NB4 (cell line): ENCODE measurements around the gene BICDL2.
A peak's percentile ranks its signal among the peaks of the same experiment; 100 is the strongest.

Experiments
- DNase-seq: peaks from one replicate; pipeline ENCODE4 v3.0.0; 2010; ENCODE audit warnings: low read depth
- H3K4me3 ChIP-seq: one replicate; pipeline ENCODE4 v1.5.1; 2011; ENCODE audit warnings: mild to moderate bottlenecking, low read depth, low read length, moderate library complexity
- CTCF ChIP-seq: IDR thresholded peaks from one replicate; pipeline ENCODE4 v1.5.1; 2012; ENCODE audit warnings: low read depth, low read length
- MAX ChIP-seq: IDR thresholded peaks from 2 replicates; pipeline ENCODE4 v1.6.1; 2011; ENCODE audit warnings: low read depth, low read length
- MYC ChIP-seq: IDR thresholded peaks from 2 replicates; pipeline ENCODE4 v1.6.1; 2011; ENCODE audit warnings: low read depth, low read length
- POLR2A ChIP-seq: IDR thresholded peaks from 2 replicates; pipeline ENCODE4 v1.6.1; 2011; ENCODE audit warnings: mild to moderate bottlenecking; ENCODE audit not compliant: insufficient read length; ENCODE audit errors: extremely low read depth

The BICDL2 gene

GRCh38 chr16:3023415-3023668 is 13.4 kb downstream of the BICDL2 start:
- peak overlapping the region; percentile 71 for H3K4me3 ChIP-seq
- TF ChIP-seq MYC (no peak), POLR2A (no peak), CTCF (no peak), MAX (no peak)
- no peak for DNase-seq

GRCh38 chr16:3022684-3023414 is 13.9 kb downstream of the BICDL2 start:
- H3K4me3 ChIP-seq: peak overlapping the region; percentile 71
- DNase-seq: peak; percentile 69
- TF ChIP-seq MYC (no peak), MAX (no peak), POLR2A (no peak)

- peak; percentile 86 for DNase-seq
- TF ChIP-seq MAX: no peak
- H3K4me3 ChIP-seq: peak overlapping the region; percentile 73
Observed at GRCh38 chr16:3022208-3022683, 14.5 kb downstream of the BICDL2 start.

GRCh38 chr16:3021449-3022207 is 15.1 kb downstream of the BICDL2 start:
- TF ChIP-seq POLR2A: no peak
- peak; percentile 23 for TF ChIP-seq CTCF
- peak overlapping the region; percentile 73 for H3K4me3 ChIP-seq
- DNase-seq: peak; percentile 86

- peak; percentile 69 for DNase-seq
- TF ChIP-seq CTCF: no peak
- no peak for TF ChIP-seq POLR2A
- no peak for TF ChIP-seq MYC
- TF ChIP-seq MAX: 0 out of 2 replicates have a peak, but pooled peaks have one; percentile 43
- H3K4me3 ChIP-seq: peak overlapping the region; percentile 73
Observed at GRCh38 chr16:3020604-3021448, 15.9 kb downstream of the BICDL2 start.

GRCh38 chr16:3020247-3020603 is 16.5 kb downstream of the BICDL2 start, which contains the start of gene TNFRSF12A:
TSS of gene TNFRSF12A (plus strand) at chr16:3020368. CDS start at chr16:3020398, 30 bp downstream.
- peak within 1 kb of the TSS; percentile 73 for H3K4me3 ChIP-seq
- DNase-seq: peak; percentile 85
- peak; percentile 87 for TF ChIP-seq POLR2A
- peak; percentile 53 for TF ChIP-seq MAX
- TF ChIP-seq CTCF: no peak
